Measurements from ENCODE around the gene SLC22A3. TPM values are rescaled to one million over a fixed set of nuclear protein-coding genes. Genes with fewer than 3 reads are reported as not detected.
A peak's percentile ranks its signal among the peaks of the same experiment; 100 is the strongest.

The SLC22A3 gene
- total RNA-seq, 1 experiment from 2014 or later, result 0.07 TPM

GRCh38 chr6:160394654-160395035, 46.5 kb downstream of the SLC22A3 start:
- DNase-seq (ENCODE audit: low read depth, low spot score), result no peak
- ATAC-seq, result peak; percentile 43; the same call in 1 of the 2 replicates
- intact Hi-C loops (cut with micrococcal nuclease), result loop anchor here (10.0 kb wide), 1 partner anchor 700 kb away; the partner anchor contains the start of gene SOD2

GRCh38 chr6:160395187-160395586, 47.0 kb downstream of the SLC22A3 start:
- no peaks in the 10 kb centered on the region for H3K9me3 ChIP-seq (ENCODE audit: control insufficient read depth in 1 of 2, insufficient read depth in 1 of 2, low read depth in 1 of 2, low read length in 2 of 2)
- ChIA-PET POLR2A (interaction anchor here (0.7 kb wide), 1 partner anchor 18 kb away, joined by 3 read pairs; no protein-coding TSS in a partner anchor), RAD21 (ENCODE audit: low non-redundant PET in 1 of 2, low total read pairs in 2 of 2, uncharacterized antibody in 2 of 2, unreplicated experiment in 2 of 2) (no interaction called here), CTCF (interaction anchor here (0.8 to 1.2 kb wide), 3 partner anchors 21 to 174 kb away, joined by 3 to 4 read pairs (median 3); no protein-coding TSS in a partner anchor)
- no TSS peak for BruUV-seq (replicated peaks)
- H3K4me1 ChIP-seq (ENCODE audit: control insufficient read depth in 1 of 2, insufficient read depth in 2 of 2, low read length in 2 of 2), result peaks cover 22 to 27% of the 10 kb centered on the region in 2 experiments
- H3K27me3 ChIP-seq (ENCODE audit: insufficient read depth, low read length), result no peaks in the 10 kb centered on the region
- H4K20me1 ChIP-seq (ENCODE audit: insufficient read depth), result no peaks in the 10 kb centered on the region
- intact Hi-C loops (cut with micrococcal nuclease), result loop anchor here (10.0 kb wide), 1 partner anchor 700 kb away; the partner anchor contains the start of gene SOD2
- H3K4me3 ChIP-seq (replicated peaks in 1 of 2; ENCODE audit: low read depth in 1 of 2, low read length in 2 of 2), result no peak overlapping the region
- H3K79me2 ChIP-seq (ENCODE audit: insufficient read depth, low read length), result no peaks in the 10 kb centered on the region
- no peaks in the 10 kb centered on the region for H3K36me3 ChIP-seq (ENCODE audit: control insufficient read depth in 1 of 2, insufficient read depth in 2 of 2, low read length in 2 of 2)
- ATAC-seq, result no peak
- no peaks in the 10 kb centered on the region for H3K9me2 ChIP-seq (ENCODE audit: insufficient read depth)
- no peak overlapping the region for H2AFZ ChIP-seq (ENCODE audit: low read depth, low read length, poor library complexity, severe bottlenecking)
- no peak overlapping the region for H3K9ac ChIP-seq (ENCODE audit: low read length)
- no peak for DNase-seq (ENCODE audit: low read depth, low spot score)
- H3K27ac ChIP-seq (ENCODE audit: low read depth, low read length), result no peak overlapping the region
- H3K4me2 ChIP-seq (ENCODE audit: low read length), result no peak overlapping the region
- no peak for TF ChIP-seq ELF1 (IDR thresholded peaks at IDR 0.05; ENCODE audit: borderline replicate concordance, low read depth)
- TF ChIP-seq FOSL1 (IDR thresholded peaks at IDR 0.05; ENCODE audit: low read depth), result no peak
- TF ChIP-seq, protein P1, sequence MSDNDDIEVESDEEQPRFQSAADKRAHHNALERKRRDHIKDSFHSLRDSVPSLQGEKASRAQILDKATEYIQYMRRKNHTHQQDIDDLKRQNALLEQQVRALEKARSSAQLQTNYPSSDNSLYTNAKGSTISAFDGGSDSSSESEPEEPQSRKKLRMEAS (IDR thresholded peaks at IDR 0.05), result no peak
- no peak for TF ChIP-seq SP1 (IDR thresholded peaks at IDR 0.05; ENCODE audit: low read depth)
- TF ChIP-seq RAD21 (IDR thresholded peaks at IDR 0.05; ENCODE audit: low read depth), result no peak
- TF ChIP-seq TCF7L2 (IDR thresholded peaks at IDR 0.05; ENCODE audit: borderline replicate concordance, extremely low read depth, insufficient read depth, insufficient read length), result no peak
- no peak for TF ChIP-seq ZBTB33 (IDR thresholded peaks at IDR 0.05; ENCODE audit: extremely low read depth, insufficient replicate concordance, low read length)
- TF ChIP-seq POLR2AphosphoS5 (IDR thresholded peaks at IDR 0.05; ENCODE audit: low read depth, low read length), result no peak
- no peak for TF ChIP-seq EZH2phosphoT487 (IDR thresholded peaks at IDR 0.05; ENCODE audit: borderline replicate concordance)
- TF ChIP-seq JUND (IDR thresholded peaks at IDR 0.05), result no peak
- no peak for TF ChIP-seq CBX3 (IDR thresholded peaks at IDR 0.05; ENCODE audit: low read depth)

More at GRCh38 chr6:160394654-160395035, 46.5 kb downstream of the SLC22A3 start:
- Histone ChIP-seq H3K9ac (ENCODE audit: low read length) (no peak overlapping the region), H3K27ac (ENCODE audit: low read depth, low read length) (no peak overlapping the region), H3K36me3 (ENCODE audit: control insufficient read depth in 1 of 2, insufficient read depth in 2 of 2, low read length in 2 of 2) (no peaks in the 10 kb centered on the region), H3K9me3 (ENCODE audit: control insufficient read depth in 1 of 2, insufficient read depth in 1 of 2, low read depth in 1 of 2, low read length in 2 of 2) (no peaks in the 10 kb centered on the region), H3K79me2 (ENCODE audit: insufficient read depth, low read length) (no peaks in the 10 kb centered on the region), H4K20me1 (ENCODE audit: insufficient read depth) (no peaks in the 10 kb centered on the region), H3K4me1 (ENCODE audit: control insufficient read depth in 1 of 2, insufficient read depth in 2 of 2, low read length in 2 of 2) (peaks cover 22 to 27% of the 10 kb centered on the region in 2 experiments), H3K4me2 (ENCODE audit: low read length) (no peak overlapping the region), H3K27me3 (ENCODE audit: insufficient read depth, low read length) (no peaks in the 10 kb centered on the region), H2AFZ (ENCODE audit: low read depth, low read length, poor library complexity, severe bottlenecking) (no peak overlapping the region), H3K4me3 (replicated peaks in 1 of 2; ENCODE audit: low read depth in 1 of 2, low read length in 2 of 2) (no peak overlapping the region), H3K9me2 (ENCODE audit: insufficient read depth) (no peaks in the 10 kb centered on the region)
- no TSS peak for BruUV-seq (replicated peaks)
- ChIA-PET RAD21 (ENCODE audit: low non-redundant PET in 1 of 2, low total read pairs in 2 of 2, uncharacterized antibody in 2 of 2, unreplicated experiment in 2 of 2) (no interaction called here), POLR2A (interaction anchor here (0.7 kb wide), 1 partner anchor 17 kb away, joined by 3 read pairs; no protein-coding TSS in a partner anchor), CTCF (interaction anchor here (0.8 to 1.2 kb wide), 3 partner anchors 21 to 173 kb away, joined by 3 to 4 read pairs (median 3); no protein-coding TSS in a partner anchor)
- TF ChIP-seq RAD21 (IDR thresholded peaks at IDR 0.05; ENCODE audit: low read depth), result 0 out of 2 replicates have a peak, but pooled peaks have one; percentile 7
- TF ChIP-seq, protein P2, sequence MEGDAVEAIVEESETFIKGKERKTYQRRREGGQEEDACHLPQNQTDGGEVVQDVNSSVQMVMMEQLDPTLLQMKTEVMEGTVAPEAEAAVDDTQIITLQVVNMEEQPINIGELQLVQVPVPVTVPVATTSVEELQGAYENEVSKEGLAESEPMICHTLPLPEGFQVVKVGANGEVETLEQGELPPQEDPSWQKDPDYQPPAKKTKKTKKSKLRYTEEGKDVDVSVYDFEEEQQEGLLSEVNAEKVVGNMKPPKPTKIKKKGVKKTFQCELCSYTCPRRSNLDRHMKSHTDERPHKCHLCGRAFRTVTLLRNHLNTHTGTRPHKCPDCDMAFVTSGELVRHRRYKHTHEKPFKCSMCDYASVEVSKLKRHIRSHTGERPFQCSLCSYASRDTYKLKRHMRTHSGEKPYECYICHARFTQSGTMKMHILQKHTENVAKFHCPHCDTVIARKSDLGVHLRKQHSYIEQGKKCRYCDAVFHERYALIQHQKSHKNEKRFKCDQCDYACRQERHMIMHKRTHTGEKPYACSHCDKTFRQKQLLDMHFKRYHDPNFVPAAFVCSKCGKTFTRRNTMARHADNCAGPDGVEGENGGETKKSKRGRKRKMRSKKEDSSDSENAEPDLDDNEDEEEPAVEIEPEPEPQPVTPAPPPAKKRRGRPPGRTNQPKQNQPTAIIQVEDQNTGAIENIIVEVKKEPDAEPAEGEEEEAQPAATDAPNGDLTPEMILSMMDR (IDR thresholded peaks at IDR 0.05 in 2 of 3, conservative IDR thresholded peaks at IDR 0.05 in 1 of 3; ENCODE audit: borderline replicate concordance in 1 of 3, insufficient read depth in 1 of 3, low read depth in 2 of 3, low read length in 2 of 3), result 0 out of 6 replicates have a peak, but pooled peaks of 1 of the 3 experiments have one; percentile 9
- TF ChIP-seq SIN3A (IDR thresholded peaks at IDR 0.05; ENCODE audit: low read depth), result no peak
